Pons (tissue), 1 donor: Measurements from ENCODE around the gene CCDC18.

Experiments
- DNase-seq: peaks from one replicate; pipeline ENCODE4 v3.0.0-alpha.2; 2016; ENCODE audit warnings: low spot score

Gene CCDC18

DNA sequence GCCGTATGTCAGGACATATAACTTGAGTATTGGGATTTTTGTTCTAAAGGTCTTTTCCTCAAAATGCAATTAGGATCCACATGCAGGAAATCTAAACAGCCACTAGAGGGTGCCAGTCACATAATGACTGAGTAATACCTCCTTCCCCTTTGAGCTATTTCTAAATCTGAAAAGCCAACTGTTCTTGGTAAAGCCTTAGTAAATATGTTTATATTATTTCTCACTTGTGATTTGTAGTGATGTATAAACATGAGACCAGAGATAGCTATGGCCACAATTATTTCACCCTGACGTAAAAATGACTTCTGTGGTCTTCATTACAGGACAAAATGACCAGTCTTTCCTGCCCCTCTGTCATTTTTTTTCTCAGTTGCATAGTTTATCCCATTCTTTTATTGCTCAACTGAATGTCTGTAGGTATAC lies 124.2 kb downstream of the CCDC18 start:
- DNase-seq = peak; percentile 82

DNA sequence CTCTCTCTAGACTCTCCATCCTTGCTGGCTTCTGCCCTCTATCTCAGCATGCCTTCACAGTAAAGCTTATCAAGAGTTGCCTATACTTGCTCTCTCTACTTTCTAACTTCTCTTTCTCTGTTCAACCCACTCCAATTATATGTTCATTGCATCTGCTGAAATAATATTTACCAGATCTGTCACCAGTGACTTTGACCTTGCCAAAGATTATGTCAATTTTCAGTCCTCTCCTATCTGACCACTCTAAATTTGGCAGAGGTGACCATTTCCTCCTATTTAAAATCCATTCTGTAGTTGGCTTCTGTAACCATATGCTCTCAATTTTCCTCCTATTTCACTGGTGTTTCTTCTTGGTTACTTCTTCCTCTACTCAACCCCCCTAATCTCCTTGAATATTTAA lies 126.4 kb downstream of the CCDC18 start:
- no peak for DNase-seq

GRCh38 chr1:93313026-93313425 lies 132.5 kb downstream of the CCDC18 start:
- no peak for DNase-seq

DNA sequence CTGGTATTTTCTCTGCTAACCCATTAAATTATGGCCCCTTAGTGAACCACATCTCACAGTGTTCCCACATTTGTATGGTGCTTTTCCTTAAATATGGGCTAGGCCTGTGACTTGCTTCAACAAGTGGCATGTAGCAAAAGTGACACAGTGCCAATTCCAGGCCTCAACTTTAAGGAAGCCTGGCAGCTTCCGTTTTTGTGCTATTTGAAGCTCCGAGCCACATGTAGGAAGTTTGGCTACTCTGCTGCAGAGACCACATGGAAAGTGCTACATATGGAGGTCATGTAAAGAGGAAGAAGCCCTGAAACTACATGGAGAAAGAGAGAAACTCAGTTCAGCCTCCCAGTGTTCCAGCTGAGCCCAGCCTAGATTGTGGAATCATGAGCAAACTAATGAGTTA lies 136.7 kb downstream of the CCDC18 start:
- DNase-seq = peak; percentile 88

DNA sequence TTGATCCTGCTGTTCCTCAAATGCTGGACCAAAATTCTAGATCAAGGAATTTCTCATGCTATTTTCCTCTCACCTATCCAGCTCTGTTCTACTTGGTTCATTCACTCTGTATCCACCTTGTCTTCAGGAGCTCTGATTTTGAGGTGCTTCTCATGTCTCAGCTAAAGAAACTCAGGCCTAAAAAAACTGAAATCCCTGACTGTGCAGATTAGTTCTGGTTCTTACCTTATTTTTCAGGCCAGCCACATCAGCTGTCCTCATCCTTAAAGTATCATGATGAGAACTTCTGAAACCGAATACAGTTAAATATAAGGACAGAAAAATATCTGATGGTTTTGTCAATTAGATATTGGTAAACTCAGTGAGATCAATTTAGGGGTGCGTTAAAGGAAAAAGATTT lies 137.4 kb downstream of the CCDC18 start:
- DNase-seq = no peak

GRCh38 chr1:93321720-93322119 lies 141.2 kb downstream of the CCDC18 start:
- DNase-seq = no peak

GRCh38 chr1:93322349-93322748 lies 141.8 kb downstream of the CCDC18 start:
- DNase-seq = no peak

- DNase-seq = no peak
Measured at GRCh38 chr1:93323185-93323820, 142.8 kb downstream of the CCDC18 start.

DNA sequence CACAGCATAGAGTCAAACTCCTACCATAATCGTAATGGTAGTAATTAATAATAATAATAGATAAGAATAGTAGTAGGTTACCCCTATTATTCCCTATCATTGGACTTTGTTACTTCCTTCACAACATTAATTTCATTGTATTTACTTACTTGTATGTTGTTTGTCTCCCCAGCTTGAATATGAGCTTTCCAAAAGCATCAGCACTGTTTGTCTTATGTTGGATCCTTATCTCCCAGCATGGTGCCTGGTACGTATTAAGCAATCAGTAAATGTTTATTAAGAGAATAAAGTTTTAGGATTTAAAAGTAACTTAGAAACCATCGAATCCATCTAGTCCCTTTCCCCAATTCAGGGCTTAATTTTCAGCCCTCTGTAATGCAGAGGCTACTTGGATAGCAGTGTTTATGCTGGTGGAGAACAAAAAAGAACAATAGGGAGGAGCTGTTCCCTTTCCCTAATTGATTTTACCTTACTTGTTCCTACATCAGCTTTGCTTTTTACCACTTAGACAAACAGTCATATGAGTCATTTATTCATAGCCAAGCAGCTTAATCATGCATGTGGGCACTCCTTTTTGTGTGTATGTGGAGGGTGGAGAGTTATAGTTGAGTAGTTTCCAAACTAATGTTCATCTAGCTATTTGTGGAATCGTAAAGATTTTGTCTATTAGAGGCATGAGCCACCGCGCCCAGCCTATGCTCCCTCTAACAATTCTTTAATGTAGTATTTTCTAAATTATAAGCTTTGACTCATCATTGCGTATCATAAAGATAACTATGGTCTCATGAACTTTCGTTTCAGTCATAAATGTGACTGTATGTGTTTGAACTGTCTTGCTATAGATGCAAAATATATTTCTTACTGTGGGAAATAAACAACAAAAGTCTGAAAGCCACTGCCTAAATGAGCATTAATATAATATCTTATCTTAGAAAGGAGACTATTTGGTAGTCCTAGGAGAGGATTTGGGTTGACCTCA lies 144.3 kb downstream of the CCDC18 start:
- DNase-seq = no peak
